Measurements from ENCODE around the gene KRT77.

KRT77 gene

GRCh38 chr12:52655251-52655650, 48.1 kb downstream of the KRT77 start:
- DNase-seq (ENCODE audit: low read depth): no peak

- DNase-seq (ENCODE audit: low read depth): no peak
Observed at GRCh38 chr12:52651726-52652261, 51.5 kb downstream of the KRT77 start, which contains the start of gene KRT2. KRT2 (minus strand) TSS chr12:52652211; CDS start chr12:52652142, 69 bp downstream.

GRCh38 chr12:52650520-52651081, 52.7 kb downstream of the KRT77 start:
- no peak for DNase-seq (ENCODE audit: low read depth)

GRCh38 chr12:52649066-52649465, 54.3 kb downstream of the KRT77 start:
- DNase-seq (ENCODE audit: low read depth): no peak

- DNase-seq (ENCODE audit: low read depth): no peak
Observed at GRCh38 chr12:52648012-52648550, 55.2 kb downstream of the KRT77 start.

GRCh38 chr12:52647601-52648000, 55.7 kb downstream of the KRT77 start:
- no peak for DNase-seq (ENCODE audit: low read depth)

- DNase-seq (ENCODE audit: low read depth): no peak
Observed at GRCh38 chr12:52646613-52647012, 56.7 kb downstream of the KRT77 start.

DNA sequence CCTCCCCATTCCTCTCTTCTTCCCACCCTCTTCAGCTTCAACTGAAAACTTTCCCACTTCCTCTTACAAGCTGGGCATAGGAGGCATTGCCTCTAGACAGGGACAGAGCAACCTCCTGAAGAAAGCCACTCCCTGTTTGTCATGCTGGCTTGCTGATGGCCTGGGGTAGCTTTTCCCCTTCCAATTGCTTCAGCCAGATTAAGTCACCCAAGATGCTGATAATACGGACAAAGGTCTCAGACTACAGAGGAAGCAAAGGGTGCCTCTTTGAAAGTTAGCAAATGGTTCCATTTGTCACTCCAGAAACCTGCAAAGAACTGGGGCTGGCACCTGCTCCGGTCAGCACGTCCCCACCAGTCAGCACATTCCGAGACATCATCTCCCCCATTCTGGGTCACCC, 57.3 kb downstream of the KRT77 start:
- no peak for DNase-seq (ENCODE audit: low read depth)

GRCh38 chr12:52645120-52645761, 58.1 kb downstream of the KRT77 start:
- no peak for DNase-seq (ENCODE audit: low read depth)

GRCh38 chr12:52644078-52644415, 59.3 kb downstream of the KRT77 start:
- DNase-seq (ENCODE audit: low read depth): no peak

DNA sequence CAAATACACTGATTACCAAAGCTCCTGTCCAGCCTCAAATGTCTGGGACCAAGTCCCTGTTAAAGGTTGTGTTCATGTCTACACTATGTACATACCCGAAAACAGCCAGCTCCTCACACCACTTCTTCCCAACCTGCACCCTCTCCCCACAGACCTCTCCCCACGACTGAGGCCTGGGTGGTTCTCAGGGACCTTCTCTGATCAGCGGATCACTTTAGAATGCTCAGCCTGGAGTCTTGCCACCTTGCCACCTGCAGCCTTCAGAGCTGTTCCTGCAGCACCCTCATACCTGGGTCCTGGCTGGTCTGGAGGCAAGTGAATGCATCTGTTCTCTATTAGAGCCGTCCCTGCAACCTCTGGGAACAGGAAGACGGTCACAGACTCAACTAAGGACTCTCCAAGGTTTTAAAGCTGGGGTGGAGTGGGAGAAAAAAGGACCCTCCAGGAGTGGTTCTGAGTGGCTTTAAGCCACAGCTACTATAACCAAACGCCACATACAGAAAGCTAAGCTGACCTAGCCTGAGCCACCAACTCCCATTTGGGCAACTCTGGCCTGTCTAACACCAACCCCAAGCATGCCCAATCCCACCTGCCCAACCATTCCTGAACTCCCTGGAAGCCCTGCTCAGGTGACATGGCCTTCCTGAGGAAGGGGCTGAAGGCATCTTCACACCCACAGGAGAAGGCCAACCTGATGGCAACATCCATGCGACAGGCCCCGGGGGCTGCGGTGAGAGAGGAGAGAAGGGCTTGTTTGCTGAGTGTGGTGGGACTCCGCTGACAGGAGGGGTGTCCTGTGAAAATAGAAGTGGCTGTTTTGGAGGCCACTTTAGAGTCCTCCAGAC, 59.9 kb downstream of the KRT77 start:
- DNase-seq (ENCODE audit: low read depth): no peak

DNA sequence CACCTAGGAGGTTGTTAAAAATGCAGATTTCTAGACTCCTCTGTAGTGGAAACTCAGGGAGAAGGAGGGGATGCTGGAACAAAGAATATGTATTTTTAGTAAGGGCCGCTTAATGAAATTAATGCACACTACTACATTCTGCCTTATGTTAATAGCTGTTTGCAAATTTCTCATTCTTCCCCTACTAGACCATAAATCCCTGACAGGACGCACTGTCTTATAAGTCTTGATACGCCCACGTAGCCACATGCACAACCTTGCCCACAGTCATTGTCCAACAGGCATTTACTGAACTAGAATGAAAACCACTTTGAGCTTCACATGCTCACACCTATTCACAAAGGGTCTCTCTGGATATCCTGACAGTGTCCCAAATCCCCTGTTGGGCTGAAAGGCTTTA, 61.9 kb downstream of the KRT77 start:
- no peak for DNase-seq (ENCODE audit: low read depth)

Data from activated T-cell treated with anti-CD3 and anti-CD28 coated beads for 48 hours (primary cell).